Measurements from ENCODE around the gene PTGIS.

PTGIS gene

GRCh38 chr20:49557449-49557848, 10.5 kb downstream of the PTGIS start:
- no peak for DNase-seq

- no peak for DNase-seq
Observed at GRCh38 chr20:49556621-49557020, 11.3 kb downstream of the PTGIS start.

- DNase-seq, result no peak
Observed at GRCh38 chr20:49549801-49550551, 18.0 kb downstream of the PTGIS start.

GRCh38 chr20:49548371-49548947, 19.5 kb downstream of the PTGIS start:
- DNase-seq, result no peak

- DNase-seq, result no peak
Observed at GRCh38 chr20:49545572-49545971, 22.4 kb downstream of the PTGIS start.

GRCh38 chr20:49544535-49544934, 23.4 kb downstream of the PTGIS start:
- DNase-seq, result no peak

GRCh38 chr20:49543858-49544437, 24.0 kb downstream of the PTGIS start:
- no peak for DNase-seq

GRCh38 chr20:49543071-49543857, 24.7 kb downstream of the PTGIS start:
- DNase-seq, result no peak

- DNase-seq, result no peak
Observed at GRCh38 chr20:49542514-49542991, 25.4 kb downstream of the PTGIS start.

GRCh38 chr20:49541733-49542513, 26.0 kb downstream of the PTGIS start:
- peak; percentile 55 for DNase-seq

GRCh38 chr20:49540687-49541435, 27.1 kb downstream of the PTGIS start:
- DNase-seq, result no peak

- DNase-seq, result no peak
Observed at GRCh38 chr20:49540232-49540620, 27.7 kb downstream of the PTGIS start.

- no peak for DNase-seq
Observed at GRCh38 chr20:49539481-49540231, 28.3 kb downstream of the PTGIS start.

GRCh38 chr20:49538950-49539349, 29.0 kb downstream of the PTGIS start:
- no peak for DNase-seq

- peak; percentile 55 for DNase-seq
Observed at GRCh38 chr20:49534255-49534712, 33.7 kb downstream of the PTGIS start.

- DNase-seq, result no peak
Observed at GRCh38 chr20:49532285-49532946, 35.5 kb downstream of the PTGIS start.

GRCh38 chr20:49529470-49529869, 38.5 kb downstream of the PTGIS start:
- no peak for DNase-seq

GRCh38 chr20:49526568-49526967, 41.4 kb downstream of the PTGIS start:
- DNase-seq, result no peak

GRCh38 chr20:49526056-49526455, 41.9 kb downstream of the PTGIS start:
- DNase-seq, result no peak

- no peak for DNase-seq
Observed at GRCh38 chr20:49523767-49524360, 44.1 kb downstream of the PTGIS start.
